Right atrium auricular region (tissue), 2 donors: ENCODE measurements around the gene CLDN8. TPM values are rescaled to one million over a fixed set of nuclear protein-coding genes. Genes with fewer than 3 reads are reported as not detected.

ENCODE experiments used
- DNase-seq: peaks from one replicate; pipeline ENCODE4 v3.0.0-alpha.2; 2019; ENCODE audit warnings: low spot score
- H3K27ac ChIP-seq, 2 donors: fragments of 200-600 bp; sonication (generic); 1 replicate in 1 of 2; 2 replicates in 1 of 2; pipeline ENCODE4 v1.5.1; 2016 to 2019
- H3K27me3 ChIP-seq, 2 donors: fragments of 200-600 bp; sonication (generic); one replicate each; pipeline versions ENCODE4 v1.5.1 to v1.6.0; 2017 to 2019
- H3K36me3 ChIP-seq: fragments of 200-600 bp; sonication (generic); one replicate; pipeline ENCODE4 v1.5.1; 2016
- H3K4me1 ChIP-seq, 2 donors: fragments of 200-600 bp; sonication (generic); one replicate each; pipeline versions ENCODE4 v1.5.1 to v1.6.0; 2017 to 2019
- H3K4me3 ChIP-seq, 2 donors: fragments of 200-600 bp; sonication (generic); 1 replicate in 1 of 2; 2 replicates in 1 of 2; pipeline ENCODE4 v1.5.1; 2017 to 2019; ENCODE audit warnings: mild to moderate bottlenecking in 1 of 2, moderate library complexity in 1 of 2
- H3K9me3 ChIP-seq, 2 donors: fragments of 200-600 bp; sonication (generic); one replicate each; pipeline ENCODE4 v1.5.1; 2019
- CTCF ChIP-seq, 2 donors: fragments of 200-600 bp; sonication (generic); IDR thresholded peaks; one replicate each; pipeline ENCODE4 v1.5.1; 2019; ENCODE audit warnings: antibody characterized with exemption in 2 of 2
- total RNA-seq, 2 donors: library from RNA; depleted of rRNA; stranded (reverse); fragments of >200 nt; gene quantifications; one replicate each; pipeline ENCODE4 v1.1.0, GENCODE V29; 2016

Gene CLDN8
- total RNA-seq, 2 donors from 2014 or later = not detected

- no peak overlapping the region for H3K4me3 ChIP-seq
- TF ChIP-seq CTCF (IDR thresholded peaks at IDR 0.05) = no peak
- no peaks in the 10 kb centered on the region for H3K36me3 ChIP-seq
- H3K27me3 ChIP-seq = no peaks in the 10 kb centered on the region
- no peak for DNase-seq
- H3K27ac ChIP-seq = no peak overlapping the region
- H3K4me1 ChIP-seq = no peaks in the 10 kb centered on the region
- H3K9me3 ChIP-seq = no peaks in the 10 kb centered on the region
Observed at GRCh38 chr21:30200000-30200399, 15.9 kb downstream of the CLDN8 start.

GRCh38 chr21:30194701-30195299 is 21.1 kb downstream of the CLDN8 start:
- DNase-seq = no peak
- Histone ChIP-seq H3K9me3 (no peaks in the 10 kb centered on the region), H3K4me3 (no peak overlapping the region), H3K36me3 (no peaks in the 10 kb centered on the region), H3K4me1 (no peaks in the 10 kb centered on the region), H3K27me3 (no peaks in the 10 kb centered on the region), H3K27ac (no peak overlapping the region)
- TF ChIP-seq CTCF (IDR thresholded peaks at IDR 0.05) = peak in 1 of 2 donors; percentile 63

- no peak for TF ChIP-seq CTCF (IDR thresholded peaks at IDR 0.05)
- Histone ChIP-seq H3K4me1 (no peaks in the 10 kb centered on the region), H3K9me3 (no peaks in the 10 kb centered on the region), H3K27me3 (no peaks in the 10 kb centered on the region), H3K36me3 (no peaks in the 10 kb centered on the region), H3K4me3 (no peak overlapping the region), H3K27ac (no peak overlapping the region)
- no peak for DNase-seq
Observed at GRCh38 chr21:30193201-30193600, 22.7 kb downstream of the CLDN8 start.

GRCh38 chr21:30190554-30190953 is 25.3 kb downstream of the CLDN8 start:
- H3K36me3 ChIP-seq = no peaks in the 10 kb centered on the region
- no peak overlapping the region for H3K4me3 ChIP-seq
- no peak for TF ChIP-seq CTCF (IDR thresholded peaks at IDR 0.05)
- H3K4me1 ChIP-seq = no peaks in the 10 kb centered on the region
- H3K9me3 ChIP-seq = no peaks in the 10 kb centered on the region
- H3K27ac ChIP-seq = no peak overlapping the region
- DNase-seq = no peak
- no peaks in the 10 kb centered on the region for H3K27me3 ChIP-seq

GRCh38 chr21:30189773-30190172 is 26.1 kb downstream of the CLDN8 start:
- TF ChIP-seq CTCF (IDR thresholded peaks at IDR 0.05) = no peak

GRCh38 chr21:30186242-30186641 is 29.7 kb downstream of the CLDN8 start:
- Histone ChIP-seq H3K9me3 (no peaks in the 10 kb centered on the region), H3K36me3 (no peaks in the 10 kb centered on the region), H3K4me1 (no peaks in the 10 kb centered on the region), H3K4me3 (no peak overlapping the region), H3K27ac (no peak overlapping the region), H3K27me3 (no peaks in the 10 kb centered on the region)
- no peak for DNase-seq
- TF ChIP-seq CTCF (IDR thresholded peaks at IDR 0.05) = no peak

More at GRCh38 chr21:30189773-30190172, 26.1 kb downstream of the CLDN8 start:
- no peaks in the 10 kb centered on the region for H3K27me3 ChIP-seq
- no peaks in the 10 kb centered on the region for H3K4me1 ChIP-seq
- H3K9me3 ChIP-seq = no peaks in the 10 kb centered on the region
- no peak for DNase-seq
- H3K27ac ChIP-seq = no peak overlapping the region
- no peaks in the 10 kb centered on the region for H3K36me3 ChIP-seq
- no peak overlapping the region for H3K4me3 ChIP-seq
